ENCODE data around the gene AMBRA1. TPM values are rescaled to one million over a fixed set of nuclear protein-coding genes. Genes with fewer than 3 reads are reported as not detected.

Gene AMBRA1
- total RNA-seq, 1 donor from 2014 or later = 11.3 TPM

- no peak overlapping the region for H3K4me3 ChIP-seq (ENCODE audit: low read depth, low read length)
- DNase-seq (ENCODE audit: low read depth) = peak; percentile 84
- TF ChIP-seq, protein P1, sequence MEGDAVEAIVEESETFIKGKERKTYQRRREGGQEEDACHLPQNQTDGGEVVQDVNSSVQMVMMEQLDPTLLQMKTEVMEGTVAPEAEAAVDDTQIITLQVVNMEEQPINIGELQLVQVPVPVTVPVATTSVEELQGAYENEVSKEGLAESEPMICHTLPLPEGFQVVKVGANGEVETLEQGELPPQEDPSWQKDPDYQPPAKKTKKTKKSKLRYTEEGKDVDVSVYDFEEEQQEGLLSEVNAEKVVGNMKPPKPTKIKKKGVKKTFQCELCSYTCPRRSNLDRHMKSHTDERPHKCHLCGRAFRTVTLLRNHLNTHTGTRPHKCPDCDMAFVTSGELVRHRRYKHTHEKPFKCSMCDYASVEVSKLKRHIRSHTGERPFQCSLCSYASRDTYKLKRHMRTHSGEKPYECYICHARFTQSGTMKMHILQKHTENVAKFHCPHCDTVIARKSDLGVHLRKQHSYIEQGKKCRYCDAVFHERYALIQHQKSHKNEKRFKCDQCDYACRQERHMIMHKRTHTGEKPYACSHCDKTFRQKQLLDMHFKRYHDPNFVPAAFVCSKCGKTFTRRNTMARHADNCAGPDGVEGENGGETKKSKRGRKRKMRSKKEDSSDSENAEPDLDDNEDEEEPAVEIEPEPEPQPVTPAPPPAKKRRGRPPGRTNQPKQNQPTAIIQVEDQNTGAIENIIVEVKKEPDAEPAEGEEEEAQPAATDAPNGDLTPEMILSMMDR (IDR thresholded peaks at IDR 0.05; ENCODE audit: insufficient read depth, low read length, severe bottlenecking) = no peak
Observed at GRCh38 chr11:46356924-46357482, 236.8 kb downstream of the AMBRA1 start.

GRCh38 chr11:46353698-46354097, 240.1 kb downstream of the AMBRA1 start:
- H3K4me3 ChIP-seq (ENCODE audit: low read depth, low read length) = no peak overlapping the region
- H3K27me3 ChIP-seq (ENCODE audit: control insufficient read depth, insufficient read depth, low read length) = no peaks in the 10 kb centered on the region
- FAIRE-seq (no peak), DNase-seq (ENCODE audit: low read depth) (peak; percentile 38)
- TF ChIP-seq, protein P1 (IDR thresholded peaks at IDR 0.05; ENCODE audit: insufficient read depth, low read length, severe bottlenecking) = no peak
- peaks cover 4% of the 10 kb centered on the region for H3K36me3 ChIP-seq (ENCODE audit: control insufficient read depth, insufficient read depth, low read length)

More at GRCh38 chr11:46356924-46357482, 236.8 kb downstream of the AMBRA1 start:
- H3K27me3 ChIP-seq (ENCODE audit: control insufficient read depth, insufficient read depth, low read length) = no peaks in the 10 kb centered on the region
- FAIRE-seq = no peak
- H3K36me3 ChIP-seq (ENCODE audit: control insufficient read depth, insufficient read depth, low read length) = peaks cover 4% of the 10 kb centered on the region

DNA sequence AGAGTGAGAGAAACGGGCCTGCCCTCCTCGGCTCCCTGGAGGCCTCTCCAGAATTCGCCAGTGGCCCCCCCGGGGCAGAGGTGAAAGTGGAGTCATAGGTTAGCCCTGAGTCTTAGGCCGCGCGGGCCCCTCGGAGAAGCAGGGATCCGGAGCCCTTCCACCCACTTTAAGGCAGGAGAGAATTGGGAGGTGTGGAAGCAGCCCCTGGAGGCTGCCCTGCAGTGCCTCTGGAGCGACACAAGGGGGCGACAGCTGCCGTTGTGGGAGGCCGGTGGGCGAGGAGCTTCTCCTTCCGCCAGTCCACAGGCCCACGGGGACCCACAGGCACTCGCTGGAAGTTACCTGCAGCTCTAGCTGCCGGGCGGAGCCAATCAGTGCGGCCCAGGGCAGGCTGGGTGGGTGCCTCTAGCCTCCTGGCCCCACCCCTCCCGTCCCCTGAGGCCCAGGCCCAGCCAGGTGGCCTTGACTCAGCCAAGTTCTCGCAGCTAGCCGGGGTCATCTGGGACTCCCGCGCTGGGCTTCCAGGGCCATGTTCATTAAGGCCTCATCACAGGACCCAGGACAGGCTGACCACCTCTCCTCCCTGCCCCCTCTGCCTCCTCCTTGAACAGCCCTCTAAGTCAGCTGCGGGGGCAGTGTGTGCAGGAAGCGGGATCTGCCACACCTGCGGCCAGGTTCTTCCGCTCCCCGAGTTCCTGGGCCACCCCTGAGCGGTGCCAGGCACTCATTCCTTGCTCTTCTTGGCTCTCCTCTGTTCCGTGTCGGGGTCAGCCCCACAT, 241.6 kb downstream of the AMBRA1 start:
- DNase-seq (ENCODE audit: low read depth) (no peak), FAIRE-seq (no peak)
- Histone ChIP-seq H3K4me3 (ENCODE audit: low read depth, low read length) (no peak overlapping the region), H3K36me3 (ENCODE audit: control insufficient read depth, insufficient read depth, low read length) (peaks cover 6% of the 10 kb centered on the region), H3K27me3 (ENCODE audit: control insufficient read depth, insufficient read depth, low read length) (no peaks in the 10 kb centered on the region)
- TF ChIP-seq, protein P1 (IDR thresholded peaks at IDR 0.05; ENCODE audit: insufficient read depth, low read length, severe bottlenecking) = peak; percentile 89

DNA sequence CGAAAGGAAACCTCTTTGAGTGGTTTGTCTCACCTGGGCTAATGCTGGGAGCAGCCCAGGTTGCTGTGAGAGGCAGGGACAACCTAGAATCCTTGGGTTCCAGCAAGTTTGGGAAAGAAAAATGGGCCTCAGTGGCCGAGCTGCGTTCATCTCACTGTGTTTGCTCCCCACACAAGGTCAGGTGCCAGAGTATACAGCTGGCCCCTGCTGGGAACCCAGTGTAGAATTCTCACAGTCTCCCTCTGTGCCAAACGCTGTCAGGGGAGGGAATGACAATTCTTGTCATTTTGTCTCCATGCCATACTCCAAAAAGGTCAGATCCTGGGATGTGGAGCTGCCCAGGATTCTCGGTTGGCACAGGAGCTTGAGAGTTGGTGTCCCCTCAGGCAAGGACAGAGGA, 242.2 kb downstream of the AMBRA1 start:
- Histone ChIP-seq H3K36me3 (ENCODE audit: control insufficient read depth, insufficient read depth, low read length) (peaks cover 6% of the 10 kb centered on the region), H3K4me3 (ENCODE audit: low read depth, low read length) (no peak overlapping the region), H3K27me3 (ENCODE audit: control insufficient read depth, insufficient read depth, low read length) (no peaks in the 10 kb centered on the region)
- TF ChIP-seq, protein P1 (IDR thresholded peaks at IDR 0.05; ENCODE audit: insufficient read depth, low read length, severe bottlenecking) = no peak
- FAIRE-seq (no peak), DNase-seq (ENCODE audit: low read depth) (no peak)

DNA sequence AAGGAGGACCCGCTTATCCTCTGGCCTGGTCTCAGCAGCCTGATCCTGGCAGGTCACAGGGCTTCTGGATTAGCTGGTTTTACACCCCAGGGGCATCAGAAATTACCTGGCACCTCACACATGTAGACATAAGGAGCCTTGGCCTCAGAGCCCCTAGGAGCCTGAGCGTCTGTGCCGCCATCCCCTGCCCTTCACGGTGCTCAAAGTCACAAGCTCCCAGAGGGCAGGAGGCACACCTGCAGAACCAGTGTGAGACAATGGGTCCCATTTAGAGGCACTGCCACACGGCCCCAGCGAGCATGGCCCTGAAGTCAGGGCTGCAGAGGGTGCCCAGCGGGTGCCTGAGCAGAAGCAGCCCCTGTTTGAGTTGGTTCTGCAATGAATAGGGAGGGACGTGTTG, 242.7 kb downstream of the AMBRA1 start:
- DNase-seq (ENCODE audit: low read depth) (no peak), FAIRE-seq (no peak)
- TF ChIP-seq, protein P1 (IDR thresholded peaks at IDR 0.05; ENCODE audit: insufficient read depth, low read length, severe bottlenecking) = no peak
- Histone ChIP-seq H3K27me3 (ENCODE audit: control insufficient read depth, insufficient read depth, low read length) (no peaks in the 10 kb centered on the region), H3K4me3 (ENCODE audit: low read depth, low read length) (no peak overlapping the region), H3K36me3 (ENCODE audit: control insufficient read depth, insufficient read depth, low read length) (peaks cover 2% of the 10 kb centered on the region)
